HT1080 (cell line): ENCODE measurements around the gene GSS. TPM values are rescaled to one million over a fixed set of nuclear protein-coding genes. Genes with fewer than 3 reads are reported as not detected.
"Not testable (repeated sequence)": the region's sequence is repeated elsewhere in the genome, so short reads cannot be mapped to it uniquely, and the experiment has no call there.

Source experiments
- DNase-seq: peaks from one replicate; pipeline ENCODE4 v3.0.0-alpha.2; 2015; ENCODE audit warnings: low read depth
- total RNA-seq: library from RNA; depleted of rRNA; stranded (reverse); fragments of >200 nt; shearing (Covaris generic); gene quantifications from 2 replicates; pipeline ENCODE4 v1.2.3, GENCODE V29; 2014

The GSS gene
- total RNA-seq, 1 experiment from 2014 or later: 95.1 TPM

- no peak for DNase-seq
Observed at GRCh38 chr20:34915749-34916455, 39.7 kb downstream of the GSS start.

GRCh38 chr20:34915131-34915530 lies 40.5 kb downstream of the GSS start:
- DNase-seq: no peak

- peak; percentile 99 for DNase-seq
Observed at GRCh38 chr20:34907616-34908469, 47.8 kb downstream of the GSS start.

- no peak for DNase-seq
Observed at GRCh38 chr20:34904202-34904621, 51.4 kb downstream of the GSS start.

- not testable (repeated sequence) for DNase-seq
Observed at GRCh38 chr20:34898731-34899130, 56.9 kb downstream of the GSS start.

- DNase-seq: not testable (repeated sequence)
Observed at GRCh38 chr20:34898129-34898528, 57.5 kb downstream of the GSS start.

GRCh38 chr20:34896086-34896621 lies 59.5 kb downstream of the GSS start:
- DNase-seq: no peak

- no peak for DNase-seq
Observed at GRCh38 chr20:34895465-34895864, 60.1 kb downstream of the GSS start.

- no peak for DNase-seq
Observed at GRCh38 chr20:34894723-34895122, 60.9 kb downstream of the GSS start.

- DNase-seq: no peak
Observed at GRCh38 chr20:34892671-34893070, 62.9 kb downstream of the GSS start.

GRCh38 chr20:34891166-34892062 lies 64.2 kb downstream of the GSS start:
- peak; percentile 83 for DNase-seq

GRCh38 chr20:34888468-34888867 lies 67.1 kb downstream of the GSS start:
- no peak for DNase-seq

- no peak for DNase-seq
Observed at GRCh38 chr20:34887023-34887422, 68.6 kb downstream of the GSS start.

GRCh38 chr20:34886122-34886521 lies 69.5 kb downstream of the GSS start:
- DNase-seq: no peak

- DNase-seq: no peak
Observed at GRCh38 chr20:34884260-34884659, 71.3 kb downstream of the GSS start.

GRCh38 chr20:34883809-34884208 lies 71.8 kb downstream of the GSS start:
- DNase-seq: no peak

GRCh38 chr20:34883087-34883688 lies 72.4 kb downstream of the GSS start:
- no peak for DNase-seq

- DNase-seq: no peak
Observed at GRCh38 chr20:34881689-34882088, 73.9 kb downstream of the GSS start.

- DNase-seq: not testable (repeated sequence)
Observed at GRCh38 chr20:34880971-34881370, 74.6 kb downstream of the GSS start.

GRCh38 chr20:34880215-34880850 lies 75.3 kb downstream of the GSS start:
- no peak for DNase-seq
